GM13977 (cell line): ENCODE measurements around the gene MAD1L1.

Experiments used
- DNase-seq: peaks from one replicate; pipeline ENCODE4 v3.0.0; 2012; ENCODE audit warnings: low spot score
- in situ Hi-C: fragments of 300-500 bp; cut with MboI; formaldehyde crosslinking; loops from one replicate; pipeline ENCODE4 v1.12.0; 2022; ENCODE audit warnings: low sequenced_read_pairs, low pct_unique_long_range_greater_than_20kb, mixed read lengths, inconsistent platforms; ENCODE audit not compliant: unreplicated experiment
- TF ChIP-seq, protein P1 (sequence below): IDR thresholded peaks from 2 replicates; pipeline ENCODE4 v1.5.1; 2012; ENCODE audit warnings: mild to moderate bottlenecking, control low read depth; ENCODE audit not compliant: insufficient read depth; ENCODE audit errors: extremely low read depth, missing control alignments

MAD1L1 gene

DNA sequence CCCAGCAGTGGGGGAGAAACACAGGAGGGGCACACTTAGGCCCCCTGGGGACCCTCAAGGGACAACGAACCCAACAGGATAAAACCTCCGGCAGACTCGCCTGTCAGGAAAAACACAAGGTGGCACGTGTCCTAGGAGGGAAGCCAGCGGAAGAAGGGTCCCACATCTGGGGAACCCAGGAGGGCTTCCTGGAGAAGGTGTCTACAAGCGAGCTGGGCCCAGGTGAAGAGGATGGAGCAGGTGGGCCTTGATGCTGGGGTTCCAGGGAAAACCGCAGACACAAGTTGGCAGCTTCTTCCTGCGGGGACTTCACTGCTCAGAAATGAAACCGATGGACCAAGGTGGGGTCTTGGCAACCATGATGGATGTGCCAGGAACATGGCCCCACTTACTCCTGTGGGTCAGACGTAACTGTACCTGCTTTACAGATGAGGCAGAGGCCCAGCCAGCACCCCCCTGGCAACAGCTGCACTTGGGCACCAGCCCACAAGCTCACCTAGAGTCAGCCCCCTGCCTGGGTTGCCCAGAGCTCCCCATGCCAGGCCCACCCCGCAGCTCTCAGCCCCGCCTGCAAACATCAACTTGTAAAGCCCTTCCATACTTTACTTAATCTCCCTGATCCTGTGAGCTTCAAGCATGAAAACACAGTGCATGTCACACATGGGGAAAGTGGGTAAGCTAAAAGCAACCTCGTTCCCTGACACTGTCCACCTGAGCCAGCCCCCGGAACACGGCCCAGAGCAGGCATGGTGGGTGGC is 337.7 kb downstream of the MAD1L1 start:
- DNase-seq, result no peak
- TF ChIP-seq, protein P1, sequence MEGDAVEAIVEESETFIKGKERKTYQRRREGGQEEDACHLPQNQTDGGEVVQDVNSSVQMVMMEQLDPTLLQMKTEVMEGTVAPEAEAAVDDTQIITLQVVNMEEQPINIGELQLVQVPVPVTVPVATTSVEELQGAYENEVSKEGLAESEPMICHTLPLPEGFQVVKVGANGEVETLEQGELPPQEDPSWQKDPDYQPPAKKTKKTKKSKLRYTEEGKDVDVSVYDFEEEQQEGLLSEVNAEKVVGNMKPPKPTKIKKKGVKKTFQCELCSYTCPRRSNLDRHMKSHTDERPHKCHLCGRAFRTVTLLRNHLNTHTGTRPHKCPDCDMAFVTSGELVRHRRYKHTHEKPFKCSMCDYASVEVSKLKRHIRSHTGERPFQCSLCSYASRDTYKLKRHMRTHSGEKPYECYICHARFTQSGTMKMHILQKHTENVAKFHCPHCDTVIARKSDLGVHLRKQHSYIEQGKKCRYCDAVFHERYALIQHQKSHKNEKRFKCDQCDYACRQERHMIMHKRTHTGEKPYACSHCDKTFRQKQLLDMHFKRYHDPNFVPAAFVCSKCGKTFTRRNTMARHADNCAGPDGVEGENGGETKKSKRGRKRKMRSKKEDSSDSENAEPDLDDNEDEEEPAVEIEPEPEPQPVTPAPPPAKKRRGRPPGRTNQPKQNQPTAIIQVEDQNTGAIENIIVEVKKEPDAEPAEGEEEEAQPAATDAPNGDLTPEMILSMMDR, result no peak
- in situ Hi-C loops, result no loop called here

DNA sequence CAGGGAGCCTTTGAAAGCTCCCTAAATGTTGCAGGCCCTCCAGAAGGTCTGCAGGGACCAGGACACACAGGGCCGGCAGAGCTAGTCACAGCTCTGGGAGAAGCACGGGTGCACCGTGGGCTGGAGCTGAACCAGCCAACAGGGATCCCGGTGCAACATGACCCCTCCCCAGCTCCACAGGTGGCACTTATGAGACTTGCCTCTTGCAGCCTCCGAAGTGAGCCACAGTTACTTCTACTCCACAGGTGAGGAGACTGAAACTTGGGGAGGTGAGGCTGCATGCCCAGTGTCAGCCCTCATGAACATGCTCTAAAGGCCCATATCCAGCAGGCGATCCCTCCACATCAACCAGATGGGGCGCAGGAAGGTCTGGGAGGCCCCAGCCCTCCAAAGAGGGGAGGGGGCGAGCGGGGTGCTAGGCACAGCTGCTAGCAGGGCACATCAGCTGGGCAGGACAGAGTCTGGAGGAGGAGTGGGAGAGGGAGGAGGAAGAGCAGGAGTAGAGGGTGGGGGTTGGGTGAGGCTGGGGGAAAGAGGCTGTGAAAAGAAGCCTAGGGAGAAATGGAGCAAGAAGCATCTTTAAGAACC is 338.3 kb downstream of the MAD1L1 start:
- in situ Hi-C loops, result no loop called here
- no peak for DNase-seq
- TF ChIP-seq, protein P1, result no peak

- TF ChIP-seq, protein P1, result no peak
- no peak for DNase-seq
- in situ Hi-C loops, result no loop called here
Observed at GRCh38 chr7:1893451-1893850, 339.3 kb downstream of the MAD1L1 start.

DNA sequence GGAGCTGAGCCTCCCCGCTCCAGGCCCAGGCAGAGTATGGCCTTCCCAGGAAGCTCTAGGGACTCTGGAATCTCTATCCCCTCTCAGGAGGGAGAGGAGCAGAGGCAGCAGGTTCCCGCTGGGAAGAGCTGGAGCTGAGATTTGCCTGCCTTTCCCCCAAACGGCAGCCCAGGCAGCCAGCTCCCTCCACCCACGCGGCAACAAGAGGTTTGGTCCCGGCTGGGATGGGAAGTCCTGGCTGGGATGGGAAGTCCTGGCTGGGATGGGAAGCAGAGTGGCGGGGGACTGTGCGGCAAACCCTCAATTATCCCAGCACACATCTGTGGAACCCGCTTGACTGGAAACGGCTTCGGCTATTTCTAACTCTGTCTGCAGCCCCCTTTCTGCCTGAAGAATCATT is 339.7 kb downstream of the MAD1L1 start:
- DNase-seq, result no peak
- in situ Hi-C loops, result no loop called here
- TF ChIP-seq, protein P1, result no peak

DNA sequence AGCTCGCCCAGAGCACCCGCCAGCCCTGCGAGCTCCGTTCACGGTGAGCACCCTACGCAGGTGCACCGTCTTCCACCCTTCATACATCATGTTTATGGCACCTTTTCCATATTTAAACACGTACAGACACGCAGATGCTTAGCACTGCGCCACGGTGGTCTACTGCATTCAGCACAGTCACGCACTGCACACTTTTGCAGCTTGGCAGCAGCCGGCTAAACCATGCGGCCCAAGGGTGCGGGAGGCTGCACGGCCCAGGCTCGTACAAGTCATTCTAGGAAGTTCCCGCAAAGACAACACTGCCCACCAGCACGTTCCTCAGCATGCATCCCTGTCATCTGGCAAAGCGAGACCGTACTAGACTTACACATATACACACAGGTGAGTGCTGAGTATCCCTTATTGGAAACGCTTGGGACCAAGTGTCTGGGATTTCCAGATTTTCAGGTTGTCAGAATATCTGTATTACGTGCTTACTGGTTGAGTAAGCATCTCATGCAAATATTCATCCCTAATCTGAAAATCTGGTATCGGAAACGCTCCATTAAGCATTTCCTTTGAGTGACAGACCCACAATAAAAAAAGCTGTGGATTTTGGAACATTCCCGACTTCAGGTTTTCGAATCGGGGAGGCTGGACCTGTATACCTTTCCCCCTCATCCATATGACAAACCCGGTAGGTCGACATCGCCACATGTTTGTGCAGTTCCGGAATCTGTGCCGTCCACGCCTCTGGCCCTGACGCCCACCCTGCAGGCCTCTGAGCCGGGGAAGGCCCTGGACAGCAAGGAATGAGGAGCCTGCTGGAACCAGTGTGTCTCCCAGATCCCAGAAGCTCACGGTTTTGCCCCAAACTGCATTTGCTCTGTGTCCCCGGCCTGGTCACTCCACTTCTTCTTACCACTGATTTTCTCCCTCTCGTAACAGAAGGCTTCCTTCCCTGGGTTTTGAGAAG is 340.5 kb downstream of the MAD1L1 start:
- in situ Hi-C loops, result no loop called here
- DNase-seq, result no peak
- TF ChIP-seq, protein P1, result no peak
